SK-N-DZ (cell line): ENCODE measurements around the gene SH3TC1.
A peak's percentile ranks its signal among the peaks of the same experiment; 100 is the strongest.

Experiments
- DNase-seq: peaks from one replicate; pipeline ENCODE4 v3.0.0-alpha.2; 2015; ENCODE audit warnings: low spot score

SH3TC1 gene

DNA sequence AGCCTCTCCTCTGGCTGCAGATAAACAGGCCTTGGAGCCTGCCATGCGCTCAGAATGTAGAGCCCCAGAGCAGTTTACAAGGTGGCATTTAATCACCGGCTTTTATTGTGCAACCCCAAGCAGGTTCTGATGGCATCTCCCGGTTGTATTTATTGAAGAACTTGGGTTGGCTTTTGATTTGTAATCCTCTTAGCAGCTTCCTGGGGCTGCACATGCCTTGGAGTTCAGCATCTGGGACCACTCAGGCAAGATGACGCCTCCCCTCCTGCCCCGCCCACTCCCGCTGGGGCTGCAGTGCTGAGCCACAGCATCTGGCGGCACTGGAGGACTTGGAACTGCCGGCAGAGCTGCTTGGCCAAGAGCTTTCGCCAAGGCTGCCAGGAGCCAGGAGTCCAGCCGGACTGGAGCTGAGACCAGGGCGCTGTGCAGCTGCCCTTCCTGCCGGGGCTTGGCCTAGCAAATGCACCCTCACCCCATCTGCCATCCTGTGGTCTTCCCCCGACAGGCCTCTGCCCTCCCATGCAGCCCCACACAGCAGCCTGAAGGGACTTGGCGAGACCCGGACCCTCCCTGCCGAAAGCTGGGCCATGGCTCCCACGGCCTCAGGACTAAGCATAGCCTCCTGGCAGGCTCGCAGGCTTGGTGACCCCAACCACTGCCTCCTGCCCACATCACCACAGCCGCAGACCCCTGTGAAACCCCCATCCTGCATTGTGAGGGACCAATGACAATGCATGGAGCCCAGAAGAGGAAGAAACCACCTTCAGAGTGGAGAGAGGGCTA is 75.9 kb downstream of the SH3TC1 start:
- peak; percentile 86 for DNase-seq

DNA sequence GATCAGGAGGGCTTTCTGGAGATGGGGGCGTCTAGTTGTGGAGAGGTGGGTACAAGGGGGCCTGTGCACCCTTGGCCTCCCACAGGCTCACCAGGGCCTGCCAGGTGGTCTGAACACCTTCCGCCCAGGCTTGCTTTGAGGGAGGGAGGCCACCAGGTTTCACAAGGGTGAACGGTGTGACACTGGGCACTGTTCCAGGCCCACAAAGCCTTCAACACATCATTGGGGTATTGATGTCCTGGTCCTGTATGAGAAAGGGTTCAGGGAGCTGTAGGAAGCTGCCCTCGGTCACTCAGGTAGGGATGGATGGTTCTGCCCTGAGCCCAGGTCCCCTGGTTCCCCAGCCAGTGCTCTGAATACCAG is 76.4 kb downstream of the SH3TC1 start:
- DNase-seq: no peak

DNA sequence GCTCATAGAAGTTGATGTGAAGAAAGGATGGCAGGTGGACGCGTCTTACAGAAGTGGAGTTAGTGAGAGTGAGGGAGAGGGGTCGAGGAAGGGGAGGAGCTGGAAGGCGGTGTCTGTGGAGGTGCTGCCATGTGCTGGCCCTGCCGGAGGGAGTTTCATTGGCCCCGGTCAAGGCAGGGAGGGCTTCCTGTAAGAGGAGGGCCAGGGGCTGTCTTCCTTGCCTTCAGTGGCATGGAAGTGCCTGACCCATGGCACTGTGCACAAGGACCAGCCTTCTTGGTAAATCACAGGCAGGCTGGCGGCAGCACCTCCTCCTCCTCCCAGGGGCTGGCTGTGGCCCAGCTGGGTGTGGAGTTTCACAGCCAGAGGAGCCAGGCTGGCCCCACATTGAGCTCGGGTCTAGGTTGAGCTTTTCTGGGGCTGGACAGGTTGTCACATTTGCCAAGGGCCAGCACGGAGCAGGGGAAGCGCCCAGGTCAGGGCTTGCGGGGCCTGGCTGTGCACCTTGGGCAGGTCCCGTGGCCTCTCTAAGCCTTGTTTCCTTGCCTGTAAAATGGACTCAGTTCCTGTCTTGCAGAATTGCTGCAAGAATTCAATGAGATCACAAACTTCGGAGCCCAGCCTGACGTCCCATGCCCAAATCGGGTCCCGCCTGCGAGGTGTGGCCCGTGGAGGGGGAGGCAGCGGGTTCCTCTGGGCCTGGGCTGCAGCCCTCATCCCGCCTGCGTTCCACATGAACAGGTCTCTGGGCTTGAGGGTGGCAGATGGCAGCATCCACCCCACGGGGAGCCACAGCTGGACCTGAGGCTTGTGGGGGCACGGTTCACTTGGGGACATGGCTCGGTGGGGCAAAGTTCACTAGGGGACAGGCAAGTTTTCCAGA is 77.5 kb downstream of the SH3TC1 start:
- no peak for DNase-seq

DNA sequence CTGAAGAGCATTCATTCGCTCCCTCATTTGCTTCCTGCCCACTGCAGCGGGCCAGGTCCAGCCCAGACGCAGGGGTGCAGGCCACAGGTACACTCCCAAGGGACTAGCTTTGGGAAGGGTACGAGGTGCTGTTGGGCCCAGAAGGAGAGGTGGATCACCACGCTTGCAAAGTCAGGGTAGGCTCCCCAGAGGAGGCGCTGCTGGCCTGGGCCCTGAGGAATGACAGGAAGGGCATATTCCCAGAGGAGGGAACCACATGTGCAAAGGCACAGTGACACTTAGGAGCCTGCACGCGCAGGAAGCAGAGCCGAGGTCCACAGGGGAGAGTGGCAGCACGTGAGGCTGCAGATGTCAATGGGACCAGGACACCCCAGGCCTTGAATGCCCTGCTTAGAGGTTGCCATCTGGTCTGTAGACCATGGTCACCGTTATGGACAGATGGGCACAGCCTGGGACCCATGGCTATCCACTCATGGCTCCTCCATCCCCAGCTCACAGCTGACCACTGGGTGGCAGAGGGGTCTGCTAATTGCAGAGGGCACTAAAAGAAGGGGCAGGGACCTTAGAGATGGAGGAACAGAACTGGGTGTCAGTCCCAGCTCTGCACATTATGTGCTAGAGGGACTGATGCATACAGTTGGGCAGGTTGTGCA is 78.4 kb downstream of the SH3TC1 start:
- DNase-seq: no peak

DNA sequence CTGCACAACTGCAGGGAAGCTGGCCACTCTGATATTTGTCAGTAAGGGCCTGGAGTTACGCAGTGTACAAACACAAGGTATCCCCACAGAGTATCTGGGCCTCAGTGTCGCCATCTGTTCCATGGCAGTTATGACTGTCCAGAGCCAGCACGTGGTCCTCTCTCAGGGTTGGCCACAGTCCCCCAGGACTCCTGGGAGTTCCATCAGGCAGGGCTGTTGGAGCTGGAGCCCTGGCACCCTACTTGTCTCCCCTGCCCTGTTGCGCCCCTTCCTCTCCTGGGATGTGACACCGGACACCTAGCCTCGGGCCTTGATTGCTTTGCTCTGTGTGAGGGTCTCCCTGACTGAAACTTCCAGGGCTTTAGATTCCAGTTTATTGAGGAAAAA is 78.9 kb downstream of the SH3TC1 start:
- no peak for DNase-seq

DNA sequence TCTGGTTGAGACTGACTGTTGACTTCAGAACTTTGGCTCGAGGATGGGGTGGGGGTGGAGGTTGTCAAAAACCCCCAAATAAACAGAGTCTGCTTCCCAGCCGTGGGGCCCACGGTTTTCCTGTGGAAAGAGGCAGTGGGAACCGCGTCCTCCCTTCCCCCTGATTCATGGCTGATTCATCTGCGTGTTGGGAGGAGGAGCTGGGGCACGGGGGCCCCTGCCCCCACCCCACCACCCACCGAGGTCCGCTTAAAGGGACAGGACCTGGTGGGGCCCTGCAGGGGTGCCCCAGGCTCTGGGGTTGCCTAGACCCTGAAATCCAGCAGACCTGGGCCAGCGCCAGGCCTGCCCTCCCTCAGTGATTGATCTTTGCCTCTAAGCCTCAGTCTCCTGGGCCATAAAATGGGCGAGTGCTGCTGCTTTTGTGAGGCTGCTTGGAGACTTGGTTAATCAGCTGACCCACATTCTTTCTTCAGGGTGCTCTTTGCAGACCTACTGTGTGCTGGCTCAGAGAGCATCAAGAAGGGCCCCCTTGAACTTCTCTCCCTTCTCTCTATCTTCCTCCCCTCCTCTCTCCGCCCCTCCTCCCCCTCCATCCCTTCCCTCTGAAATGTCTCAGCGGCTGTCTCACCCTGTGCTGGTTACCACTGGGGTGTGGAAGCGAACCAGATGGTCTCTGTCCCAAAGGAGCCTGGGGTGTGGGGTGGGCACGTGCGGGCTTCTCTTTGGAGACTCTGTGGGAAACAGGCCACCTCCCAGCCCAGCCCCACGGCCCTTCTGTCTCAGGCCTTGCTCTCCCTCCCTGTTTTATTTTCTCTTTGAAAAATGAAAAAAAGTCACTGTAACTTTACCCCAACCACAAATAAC is 79.6 kb downstream of the SH3TC1 start:
- no peak for DNase-seq

DNA sequence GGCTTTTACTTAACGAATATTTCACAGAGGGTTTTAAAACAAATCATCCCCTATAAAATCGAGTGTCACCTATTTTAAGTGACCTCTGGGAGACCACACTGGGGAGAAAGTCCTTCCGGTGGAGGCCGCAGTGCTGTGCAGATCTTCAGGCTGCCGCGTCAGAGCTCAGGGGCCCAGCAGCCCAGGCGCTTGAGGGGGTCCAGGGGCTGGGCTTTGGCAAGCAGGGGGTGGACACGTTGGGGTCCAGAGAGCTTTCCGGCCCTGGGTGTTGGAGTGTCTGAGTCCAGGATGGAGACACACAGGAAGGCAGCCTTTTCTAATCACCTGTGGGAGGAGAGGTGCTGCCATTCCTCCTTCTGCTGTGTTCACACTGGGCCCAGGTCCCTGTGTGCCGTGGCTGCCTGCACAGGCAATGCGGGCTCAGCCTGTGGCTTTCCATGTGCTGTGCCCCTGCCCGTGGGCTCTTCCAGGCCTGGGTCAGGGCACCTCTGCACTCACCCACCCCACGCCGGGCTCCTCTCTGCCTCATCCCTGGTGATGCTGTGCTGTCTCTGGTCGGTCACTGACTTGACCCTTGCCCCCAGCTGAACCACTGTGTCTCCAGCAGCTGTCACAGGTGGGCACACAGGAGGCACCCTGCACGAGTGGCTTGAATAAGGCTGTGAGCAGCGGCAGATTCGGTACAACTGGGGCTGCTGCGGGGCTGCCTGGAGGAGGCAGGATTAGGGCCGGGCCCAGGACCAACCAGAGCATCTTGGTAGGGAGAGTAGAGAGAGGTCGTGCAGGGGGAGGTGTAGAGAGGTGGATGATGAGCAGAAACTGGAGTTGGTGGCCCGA is 80.4 kb downstream of the SH3TC1 start:
- DNase-seq: no peak

DNA sequence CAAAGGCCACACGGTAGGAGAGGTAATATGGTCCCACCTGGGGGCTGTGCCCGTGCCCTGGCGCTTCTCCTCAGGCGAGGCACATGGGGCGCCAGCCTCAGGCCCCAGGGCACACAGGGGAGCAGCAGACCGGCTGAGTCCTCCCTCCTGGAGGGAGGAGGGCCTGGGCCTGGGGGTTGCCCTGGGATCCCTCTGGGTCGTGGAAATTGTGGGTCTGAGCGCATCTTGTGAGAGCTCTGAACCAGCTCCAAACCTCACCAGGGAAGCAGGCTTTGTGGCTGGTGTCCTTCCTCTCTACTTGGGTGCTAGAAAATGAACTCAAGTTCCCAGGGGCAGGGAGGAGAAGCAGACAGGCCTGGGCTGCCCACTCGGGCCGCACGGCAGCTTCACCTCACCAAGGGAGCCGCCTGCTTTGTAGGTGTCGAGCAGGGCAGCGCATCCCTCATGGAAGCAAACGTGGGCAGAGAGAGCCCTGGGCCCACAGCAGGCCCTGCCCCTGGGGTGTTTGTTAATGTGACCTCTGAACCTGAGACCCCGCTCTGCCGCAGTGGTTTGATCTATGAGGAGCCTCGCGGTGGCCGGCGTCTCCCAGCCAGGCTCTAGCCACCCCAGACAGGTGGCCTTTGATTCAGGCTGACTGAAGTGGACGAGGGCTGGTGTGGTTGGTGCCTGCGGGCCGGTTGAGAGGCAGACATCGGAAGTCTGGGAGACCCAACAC is 81.2 kb downstream of the SH3TC1 start:
- no peak for DNase-seq

DNA sequence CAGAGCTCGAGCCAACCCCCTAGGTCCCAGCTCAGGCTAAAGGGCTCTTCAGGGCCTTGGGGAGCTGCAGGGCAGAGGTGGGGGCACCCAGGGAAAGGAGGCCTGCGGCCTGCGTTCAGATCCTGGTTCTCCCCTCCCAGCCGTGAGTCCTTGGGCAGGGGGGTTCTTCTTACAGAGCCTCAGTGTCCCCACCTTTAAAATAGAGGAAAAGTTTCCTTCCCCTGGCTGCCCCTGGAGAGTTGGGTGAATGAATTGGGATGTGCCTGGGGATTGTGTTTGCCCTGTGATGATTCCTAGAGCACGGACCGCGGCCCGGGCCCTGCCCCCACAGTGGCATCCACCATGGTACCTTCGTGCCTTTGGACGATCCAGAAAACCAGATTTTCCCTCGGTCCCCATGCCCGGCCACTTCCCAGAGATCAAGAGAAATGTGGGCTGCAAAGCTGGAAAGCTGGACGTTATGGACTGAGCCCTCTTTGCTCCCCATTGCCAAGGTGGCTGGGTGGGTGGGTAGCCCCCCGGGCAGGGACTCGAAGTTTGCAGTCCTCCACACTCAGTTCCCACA is 81.9 kb downstream of the SH3TC1 start:
- no peak for DNase-seq

DNA sequence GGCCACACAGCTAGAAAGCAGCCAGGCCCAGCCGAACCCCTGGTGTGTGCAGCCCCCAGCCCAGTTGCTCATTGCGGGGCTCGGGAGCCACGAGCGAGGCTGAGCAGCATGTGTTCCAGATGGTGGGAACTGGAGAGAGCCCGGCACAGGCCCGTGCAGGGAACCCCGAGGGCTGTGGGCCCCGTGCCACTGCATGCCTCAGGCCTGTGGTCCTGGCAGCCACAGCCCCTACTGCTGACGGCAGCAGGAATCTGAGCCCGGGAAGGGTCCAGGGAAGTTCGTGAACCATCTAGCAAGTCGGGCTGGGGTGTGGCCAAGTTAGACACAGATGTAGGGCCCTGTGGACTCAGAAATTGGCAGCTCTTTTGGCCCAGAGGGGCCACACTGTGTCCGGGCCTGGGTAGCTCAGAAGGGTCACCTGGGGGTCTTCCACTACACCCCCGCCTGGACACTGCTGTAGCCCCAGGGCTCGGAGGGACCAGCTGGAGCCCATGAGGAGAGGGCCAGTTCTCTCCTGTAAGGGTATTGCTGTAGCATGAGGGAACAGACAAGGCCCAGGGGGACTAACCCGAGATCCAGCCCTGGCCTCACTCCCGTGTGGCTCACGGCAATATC is 82.5 kb downstream of the SH3TC1 start:
- no peak for DNase-seq

DNA sequence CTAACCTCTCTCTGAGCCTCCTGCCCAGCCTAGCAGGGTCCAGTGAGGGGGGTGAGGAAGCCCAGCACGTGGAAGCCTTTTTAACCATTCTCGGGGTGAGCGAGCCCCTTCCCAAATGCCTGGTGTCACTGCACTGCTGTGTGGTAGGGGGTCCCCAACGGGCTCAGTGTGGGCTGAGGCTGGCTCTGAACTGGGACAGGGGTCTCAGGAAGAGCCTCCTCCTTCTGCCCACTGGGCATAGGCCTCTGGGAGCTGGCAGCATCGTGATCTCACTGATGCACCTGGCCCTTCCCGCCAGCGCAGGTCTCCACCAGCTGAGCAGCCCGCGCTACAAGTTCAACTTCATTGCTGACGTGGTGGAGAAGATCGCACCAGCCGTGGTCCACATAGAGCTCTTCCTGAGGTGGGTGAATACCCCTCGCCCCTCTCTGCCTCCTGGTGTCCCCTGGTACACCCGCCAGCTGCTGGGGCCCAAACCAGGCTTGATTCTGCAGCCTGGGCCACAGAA is 83.1 kb downstream of the SH3TC1 start:
- DNase-seq: no peak

DNA sequence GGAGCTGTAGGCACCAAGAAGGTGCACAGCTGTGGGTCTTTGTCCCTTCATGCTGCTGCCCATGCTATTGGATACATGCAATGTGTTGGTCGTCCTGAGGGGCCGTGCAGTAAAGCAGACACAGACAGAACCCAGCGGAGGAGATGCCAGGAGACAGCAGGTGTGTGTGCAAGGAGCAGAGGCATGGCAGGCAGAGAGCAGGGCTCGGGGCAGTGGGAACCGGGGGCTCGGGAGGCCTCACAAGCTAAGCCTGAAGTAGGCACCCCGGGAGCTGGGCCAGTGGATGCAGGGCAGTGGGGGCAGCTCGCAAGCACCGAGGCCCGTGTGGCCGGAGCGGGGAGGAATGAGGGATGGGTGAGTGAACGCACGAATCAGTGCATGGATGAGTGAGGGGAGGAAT is 83.7 kb downstream of the SH3TC1 start:
- no peak for DNase-seq

DNA sequence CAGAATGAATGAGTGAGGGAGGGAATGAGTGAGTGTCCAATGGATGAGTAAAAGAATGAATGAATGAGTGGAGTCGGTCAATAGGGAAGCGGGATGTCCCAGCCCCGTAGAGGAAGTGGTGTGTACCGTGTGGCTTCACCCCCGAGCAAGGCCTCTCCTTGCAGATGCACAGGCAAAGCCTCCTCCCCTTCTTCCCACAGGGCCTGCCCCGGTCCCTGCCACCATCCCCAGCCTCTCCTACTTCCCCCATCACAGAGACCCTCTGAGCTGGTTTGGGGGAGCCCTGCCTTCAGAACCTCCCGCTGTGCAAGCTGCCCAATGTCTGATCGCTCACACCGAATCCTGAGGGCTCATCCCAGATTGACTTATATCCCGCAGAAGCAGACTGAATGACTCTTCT is 84.1 kb downstream of the SH3TC1 start:
- DNase-seq: no peak

DNA sequence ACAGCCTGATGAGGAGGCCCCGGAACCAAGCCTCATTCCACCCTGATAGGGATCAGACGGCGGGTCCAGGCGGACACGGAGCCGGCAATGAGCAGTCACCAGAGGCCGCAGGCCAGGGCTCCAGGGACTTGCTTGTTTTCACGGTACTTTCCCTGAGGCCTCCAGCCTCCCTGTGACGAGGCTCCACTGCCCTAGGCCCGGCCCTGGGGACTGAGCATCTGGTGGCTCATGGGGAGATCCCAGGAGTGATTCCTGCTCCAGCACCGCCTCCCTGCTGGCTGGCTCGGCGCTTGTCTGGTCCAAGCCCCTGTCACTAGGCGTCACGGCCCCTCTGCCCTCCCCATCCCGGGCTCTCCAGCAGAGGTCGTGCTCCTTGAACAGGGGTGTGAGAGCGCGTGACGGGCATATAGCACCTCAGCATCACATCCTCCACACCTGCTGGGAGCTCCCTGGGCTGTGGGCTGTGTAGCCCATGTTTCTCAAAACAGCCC is 84.6 kb downstream of the SH3TC1 start:
- peak; percentile 76 for DNase-seq

DNA sequence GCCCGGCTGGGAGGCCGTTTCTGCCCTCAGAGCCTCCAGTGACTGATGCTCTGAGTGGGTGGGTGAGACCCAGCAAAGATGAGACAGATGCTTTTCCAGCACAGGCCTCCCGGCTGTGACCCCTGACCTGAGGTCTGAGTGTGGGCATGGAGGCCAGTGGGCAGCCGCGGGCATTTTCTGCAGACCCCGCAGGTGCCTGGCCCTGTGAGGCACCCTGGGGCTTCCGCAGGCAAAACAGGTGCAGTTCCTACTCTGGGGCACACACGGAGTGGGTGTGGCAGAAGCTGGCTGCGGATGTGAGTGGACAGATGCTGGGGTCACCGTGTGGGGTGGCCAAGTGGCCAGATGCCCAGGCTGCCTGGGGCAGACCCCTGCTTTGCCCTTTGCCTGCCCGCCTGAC is 85.3 kb downstream of the SH3TC1 start:
- DNase-seq: no peak

DNA sequence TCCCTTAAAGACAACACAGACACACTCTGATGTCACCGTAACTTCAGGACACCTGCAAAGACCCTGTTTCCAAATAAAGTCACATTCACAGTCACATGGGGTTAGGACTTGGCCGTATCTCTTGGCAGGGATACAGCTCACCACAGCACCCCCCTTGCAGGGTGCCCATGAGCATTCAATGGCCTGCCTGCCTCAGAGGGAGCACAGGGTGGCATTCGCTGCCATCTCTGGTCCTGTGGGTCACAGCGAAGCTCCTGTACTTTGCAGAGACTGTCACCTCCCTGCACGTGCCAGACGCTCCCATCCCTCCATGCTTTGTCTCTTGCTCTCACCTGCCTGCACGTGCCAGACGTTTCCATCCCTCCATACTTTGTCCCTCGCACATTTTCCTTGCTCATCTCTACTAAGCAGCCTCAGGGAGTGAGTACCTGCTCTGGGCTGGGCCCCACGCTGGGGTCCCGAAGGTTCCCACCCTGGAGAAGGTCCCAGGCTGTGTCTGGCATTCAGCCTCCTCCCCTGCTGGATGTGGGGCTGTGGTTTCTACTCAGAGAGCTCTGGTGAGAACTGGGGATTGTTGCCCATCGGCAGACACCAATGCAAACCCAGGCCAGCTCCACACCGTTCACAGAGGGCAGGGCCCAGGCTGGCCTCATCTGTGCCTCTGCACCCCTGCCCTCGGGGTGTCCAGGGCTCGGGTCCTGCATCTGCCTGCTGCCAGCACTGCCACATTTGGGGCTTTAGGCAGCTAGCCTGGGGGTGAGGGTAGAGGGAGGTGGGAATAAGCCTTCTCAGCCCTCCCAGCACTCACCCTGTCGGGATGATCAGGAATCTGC is 86.3 kb downstream of the SH3TC1 start:
- DNase-seq: no peak

DNA sequence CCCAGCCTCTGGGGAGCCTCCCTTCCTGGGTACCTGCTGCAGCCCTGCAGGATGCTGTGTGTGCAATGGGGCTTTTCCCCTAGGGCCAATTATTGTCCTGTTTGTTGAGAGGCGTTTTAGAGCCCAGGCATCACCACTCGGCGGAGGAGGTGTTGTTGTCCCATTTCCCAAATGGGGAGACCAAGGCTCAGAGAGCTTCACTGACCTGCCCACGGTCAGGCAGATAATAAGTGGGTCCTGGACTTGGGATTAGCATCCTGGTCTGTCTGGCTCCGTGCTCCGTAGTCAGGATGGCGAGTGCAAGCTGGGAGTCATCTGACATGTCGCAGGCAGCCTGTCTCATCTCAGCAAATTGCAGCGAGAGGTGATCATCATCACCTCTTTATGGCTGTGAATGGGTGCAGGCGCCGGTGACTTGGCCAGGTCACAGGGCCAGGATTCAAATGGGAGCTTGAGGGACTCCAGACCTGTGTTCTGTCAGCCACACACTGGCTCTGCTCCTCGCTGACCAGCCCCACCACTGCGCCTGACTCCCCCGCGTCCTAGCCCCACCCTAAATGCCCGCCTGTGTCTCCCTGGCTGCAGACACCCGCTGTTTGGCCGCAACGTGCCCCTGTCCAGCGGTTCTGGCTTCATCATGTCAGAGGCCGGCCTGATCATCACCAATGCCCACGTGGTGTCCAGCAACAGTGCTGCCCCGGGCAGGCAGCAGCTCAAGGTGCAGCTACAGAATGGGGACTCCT is 87.1 kb downstream of the SH3TC1 start:
- DNase-seq: peak; percentile 76
